Measurements from ENCODE around the gene PABPC1L. TPM values are rescaled to one million over a fixed set of nuclear protein-coding genes. Genes with fewer than 3 reads are reported as not detected.

PABPC1L gene
- total RNA-seq, 1 donor from 2014 or later, result 17.1 TPM

- no peak for DNase-seq (ENCODE audit: low read depth)
- Histone ChIP-seq H3K27me3 (ENCODE audit: control insufficient read depth, insufficient read depth, low read length) (no peaks in the 10 kb centered on the region), H3K36me3 (ENCODE audit: control insufficient read depth, insufficient read depth, low read length) (peaks cover 4% of the 10 kb centered on the region), H3K4me3 (ENCODE audit: low read depth, low read length) (no peak overlapping the region)
- no peak for TF ChIP-seq CTCF (IDR thresholded peaks at IDR 0.05; ENCODE audit: insufficient read depth, low read length, severe bottlenecking)
- FAIRE-seq, result no peak
Observed at GRCh38 chr20:44896583-44896982, 13.3 kb upstream of the PABPC1L start.

GRCh38 chr20:44897133-44897532 lies 12.7 kb upstream of the PABPC1L start:
- Histone ChIP-seq H3K27me3 (ENCODE audit: control insufficient read depth, insufficient read depth, low read length) (no peaks in the 10 kb centered on the region), H3K4me3 (ENCODE audit: low read depth, low read length) (no peak overlapping the region), H3K36me3 (ENCODE audit: control insufficient read depth, insufficient read depth, low read length) (peaks cover 7% of the 10 kb centered on the region)
- FAIRE-seq (no peak), DNase-seq (ENCODE audit: low read depth) (no peak)
- no peak for TF ChIP-seq CTCF (IDR thresholded peaks at IDR 0.05; ENCODE audit: insufficient read depth, low read length, severe bottlenecking)

GRCh38 chr20:44900231-44900854 lies 9.5 kb upstream of the PABPC1L start:
- TF ChIP-seq CTCF (IDR thresholded peaks at IDR 0.05; ENCODE audit: insufficient read depth, low read length, severe bottlenecking), result no peak
- Histone ChIP-seq H3K27me3 (ENCODE audit: control insufficient read depth, insufficient read depth, low read length) (no peaks in the 10 kb centered on the region), H3K36me3 (ENCODE audit: control insufficient read depth, insufficient read depth, low read length) (peaks cover 17% of the 10 kb centered on the region), H3K4me3 (ENCODE audit: low read depth, low read length) (no peak overlapping the region)
- DNase-seq (ENCODE audit: low read depth), result no peak
- no peak for FAIRE-seq

GRCh38 chr20:44901974-44902373 lies 7.9 kb upstream of the PABPC1L start:
- Histone ChIP-seq H3K27me3 (ENCODE audit: control insufficient read depth, insufficient read depth, low read length) (no peaks in the 10 kb centered on the region), H3K4me3 (ENCODE audit: low read depth, low read length) (no peak overlapping the region), H3K36me3 (ENCODE audit: control insufficient read depth, insufficient read depth, low read length) (peaks cover 20% of the 10 kb centered on the region)
- DNase-seq (ENCODE audit: low read depth), result peak; percentile 46
- no peak for TF ChIP-seq CTCF (IDR thresholded peaks at IDR 0.05; ENCODE audit: insufficient read depth, low read length, severe bottlenecking)
- no peak for FAIRE-seq

- peaks cover 20% of the 10 kb centered on the region for H3K36me3 ChIP-seq (ENCODE audit: control insufficient read depth, insufficient read depth, low read length)
- DNase-seq (ENCODE audit: low read depth), result no peak
- no peak for FAIRE-seq
- H3K27me3 ChIP-seq (ENCODE audit: control insufficient read depth, insufficient read depth, low read length), result no peaks in the 10 kb centered on the region
- no peak overlapping the region for H3K4me3 ChIP-seq (ENCODE audit: low read depth, low read length)
- no peak for TF ChIP-seq CTCF (IDR thresholded peaks at IDR 0.05; ENCODE audit: insufficient read depth, low read length, severe bottlenecking)
Observed at GRCh38 chr20:44904377-44904776, 5.5 kb upstream of the PABPC1L start.
